Adrenal gland (tissue), 5 donors: ENCODE results near the gene IL34.

Experiments used
- CTCF ChIP-seq, 6 experiments: fragments of 450-650 bp in 4 of 6; fragments of 200-600 bp in 2 of 6; sonication (generic) in 1 of 6; IDR thresholded peaks; 1 replicate in 5 of 6; 2 replicates in 1 of 6; pipeline versions ENCODE4 v1.5.1 to v1.8.0; 2016 to 2021; ENCODE audit warnings: antibody characterized with exemption in 6 of 6, mild to moderate bottlenecking in 2 of 6, moderate library complexity in 1 of 6
- POLR2A ChIP-seq, 2 donors: fragments of 450-650 bp; IDR thresholded peaks; one replicate each; pipeline ENCODE4 v1.6.1; 2017; ENCODE audit warnings: antibody characterized with exemption in 2 of 2, mild to moderate bottlenecking in 2 of 2, moderate library complexity in 1 of 2
- donor health status: DM: no; HTN: no; CAD: no.

DNA sequence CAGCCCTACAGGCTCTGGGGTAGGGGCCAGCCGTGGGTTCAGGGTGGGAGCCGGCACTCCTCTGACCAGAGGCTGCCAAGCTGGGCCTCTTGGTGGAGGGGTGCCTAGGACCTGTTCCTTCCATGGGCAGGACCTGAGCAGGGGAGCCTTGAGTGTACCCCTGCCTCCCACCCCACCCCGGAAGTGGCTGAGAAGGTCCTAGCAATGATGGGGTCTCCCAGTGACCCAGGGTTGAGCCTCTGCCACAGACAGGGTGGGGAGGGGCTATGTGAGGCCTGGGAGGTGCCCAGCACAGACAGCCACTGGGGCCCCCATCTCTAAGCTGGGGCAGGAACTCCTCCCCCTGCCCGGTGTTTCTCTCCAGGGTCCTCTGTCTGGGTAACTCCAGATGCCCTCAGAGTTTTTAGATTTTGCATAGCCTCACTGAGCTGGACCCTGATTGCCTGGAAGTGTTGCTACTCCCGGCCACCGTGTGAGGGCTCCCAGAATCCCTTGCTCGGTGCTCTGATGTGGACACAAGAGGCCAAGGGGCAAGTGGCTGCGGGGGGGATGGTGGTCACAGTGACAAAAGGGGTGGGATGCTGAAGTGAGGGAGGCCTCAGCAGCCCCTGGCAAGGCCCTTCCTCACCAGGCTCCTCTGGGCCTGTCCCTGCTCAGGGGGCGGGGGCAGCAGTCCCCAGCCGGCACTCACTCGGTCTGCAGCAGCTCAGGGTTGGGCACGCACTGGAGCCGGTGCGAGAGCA lies 45.9 kb downstream of the IL34 start:
- TF ChIP-seq POLR2A (IDR thresholded peaks at IDR 0.05), result no peak
- no peak for TF ChIP-seq CTCF (IDR thresholded peaks at IDR 0.05)
